ENCODE data around the gene CCL28. TPM values are rescaled to one million over a fixed set of nuclear protein-coding genes. Genes with fewer than 3 reads are reported as not detected.

CCL28 gene
- total and polyA plus RNA-seq, 2 experiments from 2014 or later = 5.7 to 7.1 TPM

- no peaks in the 10 kb centered on the region for H4K20me1 ChIP-seq (replicated peaks; ENCODE audit: insufficient read depth)
- no peak overlapping the region for H3K4me2 ChIP-seq
- H3K9me2 ChIP-seq (ENCODE audit: insufficient read depth) = no peaks in the 10 kb centered on the region
- H3K4me3 ChIP-seq = no peak overlapping the region
- TF ChIP-seq NANOG (IDR thresholded peaks at IDR 0.05; ENCODE audit: borderline replicate concordance) (no peak), REST (IDR thresholded peaks at IDR 0.05; ENCODE audit: unreplicated experiment) (no peak), STAT1 (IDR thresholded peaks at IDR 0.05; ENCODE audit: unreplicated experiment) (no peak), CTCF (conservative IDR thresholded peaks at IDR 0.05; ENCODE audit: low read depth in 2 of 2) (no peak), ZNF114 (CRISPR knock-in tag; IDR thresholded peaks at IDR 0.05) (no peak), POLR2AphosphoS5 (IDR thresholded peaks at IDR 0.05; ENCODE audit: low read depth) (no peak), ZNF331 (CRISPR knock-in tag; IDR thresholded peaks at IDR 0.05; ENCODE audit: low read depth) (no peak), ETS1 (IDR thresholded peaks at IDR 0.05) (no peak), CREB1 (CRISPR knock-in tag; IDR thresholded peaks at IDR 0.05; ENCODE audit: low read depth) (no peak), JUNB (IDR thresholded peaks at IDR 0.05; ENCODE audit: unreplicated experiment) (no peak), ZNF462 (CRISPR knock-in tag; IDR thresholded peaks at IDR 0.05) (no peak), EZH2phosphoT487 (IDR thresholded peaks at IDR 0.05; ENCODE audit: unreplicated experiment) (no peak), EZH2 (IDR thresholded peaks at IDR 0.05; ENCODE audit: low read depth, unreplicated experiment) (no peak)
- Mint-ChIP-seq H3K4me3 (no peak overlapping the region), H3K36me3 (ENCODE audit: low read depth) (no peaks in the 10 kb centered on the region), H3K9me3 (peaks cover 9% of the 10 kb centered on the region; the same call in 2 of the 3 replicates), H3K27me3 (ENCODE audit: insufficient read depth, low read depth, poor library complexity) (no peaks in the 10 kb centered on the region), H3K4me1 (peaks cover 4% of the 10 kb centered on the region; the same call in 2 of the 3 replicates), H3K27ac (no peak overlapping the region)
- H3K79me2 ChIP-seq (replicated peaks; ENCODE audit: insufficient read depth) = no peaks in the 10 kb centered on the region
- ATAC-seq (no peak), DNase-seq (ENCODE audit: low spot score) (no peak)
- no peaks in the 10 kb centered on the region for H3K27me3 ChIP-seq (ENCODE audit: insufficient read depth)
- no peaks in the 10 kb centered on the region; the same call in 1 of the 2 replicates for H3K4me1 ChIP-seq (ENCODE audit: insufficient read depth)
- no peak overlapping the region; the same call in 1 of the 2 replicates for H2AFZ ChIP-seq
- no peaks in the 10 kb centered on the region for H3F3A ChIP-seq (replicated peaks; ENCODE audit: low read depth)
- H3K36me3 ChIP-seq (ENCODE audit: insufficient read depth) = no peaks in the 10 kb centered on the region
- H3K27ac ChIP-seq (ENCODE audit: low read depth) = no peak overlapping the region
Measured at GRCh38 chr5:43410414-43410813, 1.8 kb downstream of the CCL28 start.
